GM12891 (cell line): ENCODE data around the gene KIAA1328.

Source experiments
- PAX5 ChIP-seq: IDR thresholded peaks from 2 replicates; pipeline ENCODE4 v1.6.1; 2011; ENCODE audit warnings: low read length, moderate library complexity, mild to moderate bottlenecking; ENCODE audit not compliant: insufficient read depth, severe bottlenecking
- POLR2A ChIP-seq: IDR thresholded peaks from 2 replicates; pipeline ENCODE4 v1.6.1; 2011; ENCODE audit warnings: low read depth, low read length, control low read depth
- POLR2AphosphoS5 ChIP-seq: IDR thresholded peaks from 2 replicates; pipeline ENCODE4 v1.6.1; 2011; ENCODE audit warnings: low read depth, low read length, control low read depth
- SPI1 ChIP-seq: IDR thresholded peaks from 2 replicates; pipeline ENCODE4 v1.6.1; 2011; ENCODE audit warnings: low read depth, low read length, control low read depth
- TAF1 ChIP-seq: IDR thresholded peaks from 2 replicates; pipeline ENCODE4 v1.6.1; 2011; ENCODE audit warnings: low read depth, low read length, control low read depth

DNA sequence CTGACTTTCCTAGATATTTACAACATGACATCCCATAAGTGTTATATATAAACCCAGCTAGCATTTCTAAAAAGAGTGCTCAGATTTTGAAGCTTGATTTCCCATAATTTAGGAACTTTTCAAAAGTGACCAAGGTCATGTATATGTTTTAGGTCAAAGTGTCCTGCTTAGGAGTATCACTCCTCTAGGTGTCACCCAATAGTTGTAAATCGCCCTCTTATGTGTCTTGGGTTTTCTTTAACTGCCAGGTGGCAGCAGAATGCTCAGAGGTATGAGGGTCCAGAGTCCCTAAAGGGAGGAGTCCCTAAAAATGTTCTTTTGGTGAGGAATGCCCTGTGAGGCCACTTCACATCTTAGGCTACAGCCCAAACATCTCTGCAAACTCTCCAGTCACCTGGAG lies 378.4 kb downstream of the KIAA1328 start:
- TF ChIP-seq POLR2AphosphoS5 (no peak), TAF1 (no peak), POLR2A (no peak), SPI1 (no peak), PAX5 (no peak)
